H1 (cell line): Measurements from ENCODE around the gene CLEC16A. TPM values are rescaled to one million over a fixed set of nuclear protein-coding genes. Genes with fewer than 3 reads are reported as not detected.

Experiments
- CTCF ChIA-PET: fragments of 300-600 bp; sonication (Branson Sonifier 250); formaldehyde crosslinking; loops from one replicate; lab custom pipeline; 2021; ENCODE audit not compliant: partially characterized antibody; lab: Charles Lee
- POLR2A ChIA-PET: fragments of 300-600 bp; sonication (Branson Sonifier 250); formaldehyde crosslinking; loops from one replicate; lab custom pipeline; 2021; ENCODE audit warnings: inconsistent platforms; ENCODE audit not compliant: partially characterized antibody; lab: Charles Lee
- DNase-seq, 2 experiments: peaks; one replicate each; pipeline versions ENCODE4 v3.0.0 to v3.0.0-alpha.2; 2010 to 2022; ENCODE audit warnings: low spot score in 2 of 2, low read depth in 1 of 2, mixed read lengths in 1 of 2
- FAIRE-seq: peaks from 2 replicates; lab custom pipeline; 2011; peaks lifted over from hg19 to GRCh38; lab: Jason Lieb, UNC
- H2AFZ ChIP-seq: 2 replicates; pipeline ENCODE4 v1.8.1; 2012; ENCODE audit warnings: low read length, inconsistent platforms
- H2AK5ac ChIP-seq: 2 replicates; pipeline ENCODE4 v1.6.1; 2013; ENCODE audit warnings: low read depth, low read length
- H2BK120ac ChIP-seq: replicated peaks from 2 replicates; pipeline ENCODE3; 2013; ENCODE audit warnings: low read depth, low read length, inconsistent platforms
- H2BK12ac ChIP-seq: 2 replicates; pipeline ENCODE4 v1.6.1; 2013; ENCODE audit warnings: low read depth, low read length
- H2BK15ac ChIP-seq: 2 replicates; pipeline ENCODE4 v1.6.1; 2013; ENCODE audit warnings: low read length
- H2BK20ac ChIP-seq: 2 replicates; pipeline ENCODE4 v1.6.1; 2013; ENCODE audit warnings: low read length
- H2BK5ac ChIP-seq: 2 replicates; pipeline ENCODE4 v1.6.1; 2013; ENCODE audit warnings: low read depth, low read length
- H3K14ac ChIP-seq: 2 replicates; pipeline ENCODE4 v1.6.1; 2013; ENCODE audit warnings: inconsistent platforms; ENCODE audit not compliant: insufficient read length
- H3K18ac ChIP-seq: 2 replicates; pipeline ENCODE4 v1.6.1; 2013; ENCODE audit warnings: low read length; ENCODE audit errors: extremely low read depth
- H3K23ac ChIP-seq: 2 replicates; pipeline ENCODE4 v1.6.1; 2013; ENCODE audit warnings: inconsistent platforms; ENCODE audit not compliant: insufficient read length
- H3K23me2 ChIP-seq: 2 replicates; pipeline ENCODE4 v1.6.1; 2013; ENCODE audit warnings: low read depth, low read length
- H3K27ac ChIP-seq: 2 replicates; pipeline ENCODE4 v1.6.1; 2011; ENCODE audit warnings: low read depth, low read length, inconsistent platforms
- H3K27me3 ChIP-seq, 4 experiments: replicated peaks in 1 of 4; 1 replicate in 1 of 4; 2 replicates in 3 of 4; pipeline versions ENCODE4 v1.6.1 to v1.8.1; 2011 to 2013; ENCODE audit warnings: low read length in 3 of 4, mild to moderate bottlenecking in 3 of 4, inconsistent platforms in 2 of 4, mixed read lengths in 2 of 4, moderate library complexity in 1 of 4; ENCODE audit not compliant: control insufficient read depth in 3 of 4, insufficient read depth in 3 of 4; ENCODE audit errors: extremely low read depth in 1 of 4
- H3K36me3 ChIP-seq, 4 experiments: 2 replicates each; pipeline versions ENCODE4 v1.6.1 to v1.8.1; 2011 to 2013; ENCODE audit warnings: mild to moderate bottlenecking in 4 of 4, low read length in 3 of 4, moderate library complexity in 2 of 4, control low read depth in 1 of 4, inconsistent platforms in 1 of 4; ENCODE audit not compliant: insufficient read depth in 4 of 4, control insufficient read depth in 2 of 4
- H3K4ac ChIP-seq: replicated peaks from 2 replicates; pipeline ENCODE3; 2013; ENCODE audit warnings: low read length, low read depth, mixed read lengths, inconsistent platforms; ENCODE audit not compliant: insufficient read length
- H3K4me1 ChIP-seq, 4 experiments: replicated peaks in 1 of 4; 1 replicate in 1 of 4; 2 replicates in 3 of 4; pipeline versions ENCODE4 v1.6.1 to v1.8.1; 2011 to 2013; ENCODE audit warnings: low read length in 3 of 4, inconsistent platforms in 2 of 4, mixed read lengths in 1 of 4; ENCODE audit not compliant: insufficient read depth in 4 of 4, control insufficient read depth in 3 of 4
- H3K4me2 ChIP-seq, 2 experiments: 2 replicates each; pipeline versions ENCODE4 v1.6.1 to v1.8.1; 2011 to 2013; ENCODE audit warnings: low read depth in 2 of 2, low read length in 2 of 2, control low read depth in 1 of 2, inconsistent platforms in 1 of 2, mild to moderate bottlenecking in 1 of 2; ENCODE audit not compliant: insufficient read depth in 1 of 2
- H3K4me3 ChIP-seq, 4 experiments: fragments of 200-600, 300-600 bp in 1 of 4; sonication (generic), shearing (Covaris generic), sonication (Bioruptor Twin) in 1 of 4; 2 replicates each; pipeline versions ENCODE4 v1.5.1 to v1.8.1; 2011 to 2016; ENCODE audit warnings: low read length in 4 of 4, low read depth in 3 of 4, control low read depth in 2 of 4, inconsistent platforms in 2 of 4, mild to moderate bottlenecking in 2 of 4, mixed read lengths in 1 of 4, moderate library complexity in 1 of 4; ENCODE audit not compliant: insufficient read depth in 2 of 4; ENCODE audit errors: extremely low read depth in 1 of 4
- H3K56ac ChIP-seq: replicated peaks from 2 replicates; pipeline ENCODE3; 2013; ENCODE audit warnings: low read depth, mild to moderate bottlenecking, mixed read lengths, low read length, inconsistent platforms; ENCODE audit not compliant: insufficient read length
- H3K79me1 ChIP-seq: 2 replicates; pipeline ENCODE4 v1.6.1; 2013; ENCODE audit warnings: low read depth, low read length, control low read depth
- H3K79me2 ChIP-seq, 2 experiments: 2 replicates each; pipeline versions ENCODE4 v1.6.1 to v1.8.1; 2012 to 2013; ENCODE audit warnings: low read length in 2 of 2, mild to moderate bottlenecking in 2 of 2, inconsistent platforms in 1 of 2; ENCODE audit not compliant: insufficient read depth in 2 of 2, control insufficient read depth in 1 of 2
- H3K9ac ChIP-seq, 4 experiments: replicated peaks in 1 of 4; 1 replicate in 1 of 4; 2 replicates in 3 of 4; pipeline versions ENCODE4 v1.6.1 to v1.8.1; 2011 to 2013; ENCODE audit warnings: low read depth in 3 of 4, low read length in 3 of 4, control low read depth in 2 of 4, mild to moderate bottlenecking in 2 of 4, moderate library complexity in 2 of 4, inconsistent platforms in 1 of 4; ENCODE audit errors: extremely low read depth in 1 of 4
- H3K9me3 ChIP-seq, 2 experiments: 2 replicates each; pipeline versions ENCODE4 v1.6.1 to v1.8.1; 2012 to 2013; ENCODE audit warnings: mild to moderate bottlenecking in 2 of 2, moderate library complexity in 2 of 2, control low read depth in 1 of 2, inconsistent platforms in 1 of 2, low read depth in 1 of 2, low read length in 1 of 2, mixed read lengths in 1 of 2; ENCODE audit not compliant: insufficient read depth in 2 of 2
- H4K20me1 ChIP-seq, 2 experiments: replicated peaks in 1 of 2; 2 replicates each; pipeline versions ENCODE3 to v1.8.1; 2011 to 2013; ENCODE audit warnings: inconsistent platforms in 2 of 2, low read length in 2 of 2, mild to moderate bottlenecking in 1 of 2; ENCODE audit not compliant: insufficient read depth in 2 of 2, control insufficient read depth in 1 of 2
- H4K5ac ChIP-seq: 2 replicates; pipeline ENCODE4 v1.6.1; 2013; ENCODE audit warnings: low read length, low read depth, mixed read lengths, inconsistent platforms; ENCODE audit not compliant: insufficient read length
- H4K8ac ChIP-seq: 2 replicates; pipeline ENCODE4 v1.8.0; 2013; ENCODE audit warnings: mild to moderate bottlenecking, moderate library complexity, low read length, inconsistent platforms; ENCODE audit not compliant: insufficient read depth; ENCODE audit errors: extremely low read depth
- H4K91ac ChIP-seq: replicated peaks from 2 replicates; pipeline ENCODE3; 2013; ENCODE audit warnings: low read length, mixed read lengths, inconsistent platforms; ENCODE audit not compliant: insufficient read length
- EGR1 ChIP-seq: IDR thresholded peaks from 2 replicates; pipeline ENCODE4 v1.6.1; 2011; ENCODE audit warnings: low read depth, low read length, borderline replicate concordance
- POLR2A ChIP-seq, 2 experiments: IDR thresholded peaks; 1 replicate in 1 of 2; 2 replicates in 1 of 2; pipeline ENCODE4 v1.6.1; 2011; ENCODE audit warnings: low read depth in 2 of 2, low read length in 2 of 2, mild to moderate bottlenecking in 2 of 2; ENCODE audit errors: control extremely low read depth in 1 of 2
- SAP30 ChIP-seq: fragments of 300-600 bp; sonication (generic); IDR thresholded peaks from 2 replicates; pipeline ENCODE4 v1.7.1; 2012; ENCODE audit warnings: low read length, moderate library complexity, mild to moderate bottlenecking, inconsistent platforms; ENCODE audit not compliant: insufficient read depth, insufficient replicate concordance
- SIRT6 ChIP-seq: IDR thresholded peaks from one replicate; pipeline ENCODE4 v1.7.1; 2012; ENCODE audit warnings: low read length, inconsistent platforms
- TEAD4 ChIP-seq: IDR thresholded peaks from 2 replicates; pipeline ENCODE4 v1.6.1; 2012; ENCODE audit warnings: low read depth, low read length, inconsistent platforms, mixed read lengths
- WGBS, 2 experiments: shearing (Covaris generic) in 1 of 2; methylation state at CpG; one replicate each; pipeline versions ENCODE4 v1.1.6 to v1.1.7; 2013 to 2015; ENCODE audit warnings: low lambda C conversion rate in 2 of 2, mixed read lengths in 2 of 2, inconsistent platforms in 1 of 2, low coverage in 1 of 2, missing lambda C conversion rate in 1 of 2; ENCODE audit not compliant: insufficient replicate concordance in 2 of 2, insufficient coverage in 1 of 2, insufficient read length in 1 of 2; ENCODE audit errors: extremely low coverage in 1 of 2, missing lambda C conversion rate in 1 of 2; 5-methylcytosine and 5-hydroxymethylcytosine counted together
- polyA plus RNA-seq, 7 experiments: library from polyadenylated mRNA; depleted of rRNA in 3 of 7; stranded (reverse) in 5 of 7; unstranded in 2 of 7; fragments of >200 nt in 5 of 7; fragments of 200-250 nt in 2 of 7; gene quantifications; 1 replicate in 5 of 7; 2 replicates in 1 of 7; 4 replicates in 1 of 7; pipeline versions ENCODE4 v1.2.1 to v1.2.3, GENCODE V29; 2011 to 2013; ENCODE audit warnings: missing spikeins in 2 of 7, mixed read lengths in 2 of 7
- total RNA-seq: library from RNA; stranded (reverse); fragmentation: NEBNext Ultra II Directional; extraction: Animal tissue kit (Norgen Biotek cat#: 25700); gene quantifications from 2 replicates; pipeline ENCODE4 v1.2.1, GENCODE V29; 2021

The CLEC16A gene
- total and polyA plus RNA-seq, 2 of the 8 experiments (the other 6 are each of a cell fraction or from before 2014, with no cell fraction given): 7.6 to 19.3 TPM

DNA sequence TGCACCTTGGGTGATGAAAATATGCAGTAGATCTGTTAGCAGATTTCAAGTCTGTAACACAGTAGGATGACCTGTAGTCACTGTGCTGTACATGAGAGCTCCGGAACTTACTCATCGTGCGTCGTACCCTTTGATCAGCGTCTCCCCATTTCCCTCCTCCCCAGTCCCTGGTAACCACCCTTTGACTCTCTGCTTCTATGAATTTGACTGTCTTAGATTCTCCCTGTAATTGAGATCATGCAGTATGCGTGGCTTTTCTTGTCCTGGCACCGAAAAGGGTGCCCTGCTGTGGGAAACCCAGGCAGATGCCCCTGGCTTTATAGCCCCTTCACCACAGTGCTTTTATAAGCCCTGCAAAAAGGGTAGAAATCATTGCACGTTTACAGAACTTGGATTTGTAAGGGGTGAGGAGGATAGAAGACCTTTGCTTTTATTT is 20.5 kb downstream of the CLEC16A start:
- Histone ChIP-seq H2BK120ac (no peak overlapping the region), H4K91ac (no peak overlapping the region), H3K56ac (no peak overlapping the region), H2BK15ac (no peak overlapping the region), H3K18ac (no peak overlapping the region), H3K27me3 (no peaks in the 10 kb centered on the region), H3K4me3 (no peak overlapping the region), H3K23me2 (no peaks in the 10 kb centered on the region), H3K4ac (no peak overlapping the region), H4K5ac (no peak overlapping the region), H3K27ac (no peak overlapping the region), H3K14ac (no peak overlapping the region), H4K20me1 (peaks cover 0 to 2% of the 10 kb centered on the region in 2 experiments), H2BK12ac (no peak overlapping the region), H2AFZ (no peak overlapping the region), H4K8ac (no peak overlapping the region), H3K9me3 (no peaks in the 10 kb centered on the region), H3K36me3 (peaks cover 0 to 10% (median 2%) of the 10 kb centered on the region in 4 experiments; a peak in 3 of 8 replicates), H3K9ac (no peak overlapping the region), H3K23ac (no peak overlapping the region), H2BK20ac (no peak overlapping the region), H3K4me2 (no peak overlapping the region), H3K79me1 (0 out of 2 replicates have a peak, but pooled peaks cover 2% of the 10 kb centered on the region), H2AK5ac (no peak overlapping the region), H2BK5ac (no peak overlapping the region), H3K4me1 (peaks cover 0 to 4% (median 2%) of the 10 kb centered on the region in 4 experiments; a peak in 4 of 7 replicates)
- FAIRE-seq (no peak), DNase-seq (no peak)
- CTCF ChIA-PET: interaction anchor here (0.5 to 8.0 kb wide), 32 partner anchors 11 to 746 kb away, joined by 3 to 117 read pairs (median 5); partner anchors contain the start of gene SOCS1
- POLR2A ChIA-PET: interaction anchor here (0.6 to 2.8 kb wide), 3 partner anchors 14 to 511 kb away, joined by 3 to 11 read pairs (median 3); no protein-coding TSS in a partner anchor
- 91% methylated on average over 8 of the region's 8 CpGs; no CpG with 5 or more reads in 1 of the 2 experiments for WGBS, 2 experiments
- TF ChIP-seq SIRT6 (no peak), POLR2A (IDR thresholded peaks at IDR 0.05; ENCODE audit: control extremely low read depth in 1 of 2, low read depth in 2 of 2, low read length in 2 of 2) (no peak), EGR1 (no peak), SAP30 (no peak), TEAD4 (no peak)
- TF ChIP-seq, all 59 proteins: peak for 0
- H3K79me2 ChIP-seq: no peaks in the 10 kb centered on the region
